Endothelial cell (in vitro differentiated cells): ENCODE results near the gene PTPRN2. TPM values are rescaled to one million over a fixed set of nuclear protein-coding genes. Genes with fewer than 3 reads are reported as not detected.
"Not testable (repeated sequence)": the region's sequence is repeated elsewhere in the genome, so short reads cannot be mapped to it uniquely, and the experiment has no call there.

Experiments
- DNase-seq: peaks from one replicate; pipeline ENCODE4 v3.0.0; 2021; ENCODE audit warnings: low spot score
- H3K27ac Mint-ChIP-seq: one replicate; pipeline ENCODE4 v1.8.0; 2021; ENCODE audit warnings: mixed read lengths, inconsistent platforms; ENCODE audit not compliant: unreplicated experiment
- H3K27me3 Mint-ChIP-seq: one replicate; pipeline ENCODE4 v1.8.0; 2021; ENCODE audit warnings: mild to moderate bottlenecking, moderate library complexity, mixed read lengths, inconsistent platforms; ENCODE audit not compliant: unreplicated experiment
- H3K36me3 Mint-ChIP-seq: one replicate; pipeline ENCODE4 v1.8.0; 2021; ENCODE audit warnings: mild to moderate bottlenecking, low read depth, mixed read lengths, inconsistent platforms; ENCODE audit not compliant: unreplicated experiment
- H3K4me1 Mint-ChIP-seq: one replicate; pipeline ENCODE4 v1.8.0; 2021; ENCODE audit warnings: mild to moderate bottlenecking, mixed read lengths, inconsistent platforms; ENCODE audit not compliant: unreplicated experiment
- H3K4me3 Mint-ChIP-seq: one replicate; pipeline ENCODE4 v1.8.0; 2021; ENCODE audit warnings: mild to moderate bottlenecking, mixed read lengths, inconsistent platforms; ENCODE audit not compliant: unreplicated experiment
- H3K9me3 Mint-ChIP-seq: one replicate; pipeline ENCODE4 v1.8.0; 2021; ENCODE audit warnings: mixed read lengths, inconsistent platforms; ENCODE audit not compliant: unreplicated experiment
- total RNA-seq: library from RNA; stranded (reverse); fragmentation: NEBNext Ultra II Directional; extraction: Animal tissue kit (Norgen Biotek cat#: 25700); gene quantifications from one replicate; pipeline ENCODE4 v1.2.1, GENCODE V29; 2021; ENCODE audit not compliant: unreplicated experiment
- TF ChIP-seq, protein P1 (sequence below): fragments of 200-600 bp; sonication (generic); IDR thresholded peaks from one replicate; pipeline ENCODE4 v1.5.0; 2021; ENCODE audit warnings: antibody characterized with exemption; ENCODE audit not compliant: unreplicated experiment

The PTPRN2 gene
- total RNA-seq, 1 donor from 2014 or later: 0.18 TPM

DNA sequence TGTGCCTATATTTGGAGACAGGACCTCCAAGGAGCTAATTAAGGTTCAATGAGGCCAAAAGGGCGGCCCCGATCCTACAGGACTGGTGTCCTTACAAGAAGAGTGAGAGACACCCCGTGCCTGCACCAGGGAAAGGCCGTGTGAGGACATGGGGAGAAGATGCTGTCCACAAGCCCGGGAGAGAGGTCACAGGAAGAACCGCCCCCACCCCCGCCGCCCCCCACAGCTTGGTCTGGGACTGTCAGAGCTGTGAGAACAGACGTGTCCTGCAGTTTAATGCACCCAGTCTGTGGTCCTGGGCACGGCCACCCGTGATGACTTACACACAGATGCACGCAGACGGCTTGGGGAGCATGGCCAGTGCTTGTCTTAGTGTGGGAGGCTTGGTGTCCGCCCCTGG is 851.3 kb downstream of the PTPRN2 start:
- Mint-ChIP-seq H3K36me3 (peaks cover 13% of the 10 kb centered on the region), H3K27ac (no peak overlapping the region), H3K4me1 (no peaks in the 10 kb centered on the region), H3K9me3 (peaks cover 42% of the 10 kb centered on the region), H3K4me3 (no peak overlapping the region), H3K27me3 (peaks cover 15% of the 10 kb centered on the region)
- TF ChIP-seq, protein P1, sequence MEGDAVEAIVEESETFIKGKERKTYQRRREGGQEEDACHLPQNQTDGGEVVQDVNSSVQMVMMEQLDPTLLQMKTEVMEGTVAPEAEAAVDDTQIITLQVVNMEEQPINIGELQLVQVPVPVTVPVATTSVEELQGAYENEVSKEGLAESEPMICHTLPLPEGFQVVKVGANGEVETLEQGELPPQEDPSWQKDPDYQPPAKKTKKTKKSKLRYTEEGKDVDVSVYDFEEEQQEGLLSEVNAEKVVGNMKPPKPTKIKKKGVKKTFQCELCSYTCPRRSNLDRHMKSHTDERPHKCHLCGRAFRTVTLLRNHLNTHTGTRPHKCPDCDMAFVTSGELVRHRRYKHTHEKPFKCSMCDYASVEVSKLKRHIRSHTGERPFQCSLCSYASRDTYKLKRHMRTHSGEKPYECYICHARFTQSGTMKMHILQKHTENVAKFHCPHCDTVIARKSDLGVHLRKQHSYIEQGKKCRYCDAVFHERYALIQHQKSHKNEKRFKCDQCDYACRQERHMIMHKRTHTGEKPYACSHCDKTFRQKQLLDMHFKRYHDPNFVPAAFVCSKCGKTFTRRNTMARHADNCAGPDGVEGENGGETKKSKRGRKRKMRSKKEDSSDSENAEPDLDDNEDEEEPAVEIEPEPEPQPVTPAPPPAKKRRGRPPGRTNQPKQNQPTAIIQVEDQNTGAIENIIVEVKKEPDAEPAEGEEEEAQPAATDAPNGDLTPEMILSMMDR: no peak
- no peak for DNase-seq

DNA sequence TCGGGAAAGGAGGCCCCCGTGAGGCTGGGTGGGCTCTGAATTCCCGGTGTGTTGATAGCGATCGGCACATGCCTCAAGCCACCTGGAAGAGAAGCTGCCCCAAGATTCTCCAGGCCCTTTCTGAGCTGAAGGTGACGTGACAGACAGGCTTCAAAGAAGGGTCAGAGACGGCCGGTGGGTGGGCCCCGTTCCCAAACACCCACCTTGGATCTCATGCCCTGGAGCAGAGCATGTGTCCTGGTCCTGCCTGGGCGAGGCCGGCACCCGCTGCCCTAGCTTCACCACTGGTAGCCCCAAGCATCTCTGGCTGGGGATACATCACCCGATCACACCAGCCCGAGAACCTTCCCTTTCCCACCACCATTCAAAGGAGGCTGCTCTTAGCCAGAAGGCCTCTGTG is 851.8 kb downstream of the PTPRN2 start:
- H3K27ac Mint-ChIP-seq: no peak overlapping the region
- peaks cover 14% of the 10 kb centered on the region for H3K36me3 Mint-ChIP-seq
- peaks cover 15% of the 10 kb centered on the region for H3K27me3 Mint-ChIP-seq
- H3K4me1 Mint-ChIP-seq: no peaks in the 10 kb centered on the region
- TF ChIP-seq, protein P1: no peak
- no peak overlapping the region for H3K4me3 Mint-ChIP-seq
- H3K9me3 Mint-ChIP-seq: peaks cover 42% of the 10 kb centered on the region
- no peak for DNase-seq

DNA sequence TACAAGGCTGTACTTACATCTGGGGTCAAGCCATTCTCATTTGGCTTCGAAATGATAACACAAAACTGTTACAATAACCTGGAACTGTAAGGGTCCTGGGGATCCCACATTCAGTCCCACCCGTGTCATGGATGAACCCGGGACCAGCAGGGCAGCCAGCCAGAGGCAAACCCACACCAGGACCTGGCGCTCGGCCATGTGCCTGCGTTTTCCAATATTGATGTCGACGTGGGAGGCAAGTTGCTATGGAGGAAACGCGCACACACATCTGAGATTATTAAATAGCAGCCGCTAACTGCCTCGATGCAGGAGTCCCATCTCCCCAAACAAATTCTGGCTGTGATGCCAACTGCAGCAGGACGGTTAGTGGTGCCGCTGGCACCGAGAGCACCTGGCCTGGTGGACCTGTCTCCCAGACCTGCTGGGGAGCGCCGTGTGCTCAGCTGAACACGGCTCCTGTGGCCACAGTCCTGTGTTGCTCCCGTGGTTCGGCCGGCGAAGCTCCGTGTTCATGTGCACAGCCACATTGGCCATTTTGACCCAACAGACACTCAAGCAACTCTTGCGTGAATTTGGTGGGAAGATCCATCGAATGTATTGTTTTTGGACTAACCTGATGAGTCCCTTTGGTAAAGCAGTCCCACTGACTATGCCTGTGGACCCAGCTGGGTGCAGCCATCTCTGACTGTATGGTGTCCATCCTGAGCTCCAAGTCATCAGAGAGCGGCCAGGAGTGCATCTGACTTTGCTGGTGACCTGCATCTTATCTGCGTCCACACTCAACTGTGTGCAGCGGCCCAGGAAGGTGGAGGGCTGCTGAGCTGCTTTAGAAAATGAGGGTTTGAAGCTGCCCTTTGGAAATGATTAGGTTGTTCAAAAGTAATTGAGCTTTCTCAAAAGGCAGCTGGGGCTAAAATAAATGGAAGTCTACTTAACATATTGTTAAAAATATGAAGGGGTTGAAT is 852.7 kb downstream of the PTPRN2 start:
- Mint-ChIP-seq H3K9me3 (peaks cover 40% of the 10 kb centered on the region), H3K27ac (no peak overlapping the region), H3K36me3 (peaks cover 15% of the 10 kb centered on the region), H3K27me3 (peaks cover 16% of the 10 kb centered on the region), H3K4me1 (no peaks in the 10 kb centered on the region), H3K4me3 (peak overlapping the region; percentile 63)
- DNase-seq: no peak
- TF ChIP-seq, protein P1: no peak

DNA sequence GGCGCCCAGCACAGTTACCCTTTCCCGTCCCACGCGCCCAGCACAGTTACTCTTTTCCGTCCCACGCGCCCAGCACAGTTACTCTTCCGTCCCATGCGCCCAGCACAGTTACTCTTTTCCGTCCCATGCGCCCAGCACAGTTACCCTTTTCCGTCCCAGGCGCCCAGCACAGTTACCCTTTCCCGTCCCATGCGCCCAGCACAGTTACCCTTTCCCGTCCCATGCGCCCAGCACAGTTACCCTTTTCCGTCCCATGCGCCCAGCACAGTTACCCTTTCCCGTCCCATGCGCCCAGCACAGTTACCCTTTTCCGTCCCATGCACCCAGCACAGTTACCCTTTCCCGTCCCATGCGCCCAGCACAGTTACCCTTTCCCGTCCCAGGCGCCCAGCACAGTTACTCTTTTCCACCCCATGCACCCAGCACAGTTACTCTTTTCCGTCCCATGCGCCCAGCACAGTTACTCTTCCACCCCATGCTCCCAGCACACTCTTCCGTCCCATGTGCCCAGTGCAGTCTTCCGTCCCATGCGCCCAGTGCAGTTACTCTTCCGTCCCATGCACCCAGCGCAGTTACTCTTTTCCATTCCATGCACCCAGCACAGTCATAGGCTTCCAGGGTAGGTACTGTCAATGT is 853.7 kb downstream of the PTPRN2 start:
- Mint-ChIP-seq H3K27me3 (peaks cover 15% of the 10 kb centered on the region), H3K9me3 (peaks cover 34% of the 10 kb centered on the region), H3K36me3 (peaks cover 13% of the 10 kb centered on the region), H3K4me3 (peak overlapping the region; percentile 63), H3K27ac (peak overlapping the region; percentile 45)
- DNase-seq, H3K4me1 Mint-ChIP-seq: not testable (repeated sequence)

DNA sequence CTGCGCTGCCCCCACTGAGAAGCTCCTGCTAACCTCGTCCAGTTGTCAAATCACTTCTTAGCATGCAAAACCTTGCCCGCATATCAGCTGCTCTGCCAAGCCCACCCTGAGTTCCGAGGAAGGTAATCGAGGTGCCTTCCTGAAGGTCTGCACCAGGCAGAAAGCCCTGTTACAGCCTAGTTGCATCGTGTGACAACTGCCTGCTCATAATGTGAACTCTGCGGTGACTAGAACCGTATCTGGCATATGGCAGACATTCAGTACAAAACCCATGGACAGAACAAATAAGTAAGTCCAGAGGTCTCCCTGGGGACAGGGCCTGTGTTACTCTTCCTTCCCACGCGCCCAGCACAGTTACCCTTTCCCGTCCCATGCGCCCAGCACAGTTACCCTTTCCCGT is 856.5 kb downstream of the PTPRN2 start:
- DNase-seq: no peak
- peaks cover 44% of the 10 kb centered on the region for H3K9me3 Mint-ChIP-seq
- H3K4me1 Mint-ChIP-seq: no peaks in the 10 kb centered on the region
- no peak overlapping the region for H3K27ac Mint-ChIP-seq
- H3K27me3 Mint-ChIP-seq: peaks cover 16% of the 10 kb centered on the region
- peaks cover 17% of the 10 kb centered on the region for H3K36me3 Mint-ChIP-seq
- H3K4me3 Mint-ChIP-seq: no peak overlapping the region
- TF ChIP-seq, protein P1: no peak
